ENCODE measurements around the gene NID2. TPM values are rescaled to one million over a fixed set of nuclear protein-coding genes. Genes with fewer than 3 reads are reported as not detected.

The NID2 gene
- total and polyA plus RNA-seq, 10 of the 15 experiments (the other 5 are each of a cell fraction or from before 2014, with no cell fraction given) = 0.04 to 0.49 (median 0.23) TPM; not detected in 3

DNA sequence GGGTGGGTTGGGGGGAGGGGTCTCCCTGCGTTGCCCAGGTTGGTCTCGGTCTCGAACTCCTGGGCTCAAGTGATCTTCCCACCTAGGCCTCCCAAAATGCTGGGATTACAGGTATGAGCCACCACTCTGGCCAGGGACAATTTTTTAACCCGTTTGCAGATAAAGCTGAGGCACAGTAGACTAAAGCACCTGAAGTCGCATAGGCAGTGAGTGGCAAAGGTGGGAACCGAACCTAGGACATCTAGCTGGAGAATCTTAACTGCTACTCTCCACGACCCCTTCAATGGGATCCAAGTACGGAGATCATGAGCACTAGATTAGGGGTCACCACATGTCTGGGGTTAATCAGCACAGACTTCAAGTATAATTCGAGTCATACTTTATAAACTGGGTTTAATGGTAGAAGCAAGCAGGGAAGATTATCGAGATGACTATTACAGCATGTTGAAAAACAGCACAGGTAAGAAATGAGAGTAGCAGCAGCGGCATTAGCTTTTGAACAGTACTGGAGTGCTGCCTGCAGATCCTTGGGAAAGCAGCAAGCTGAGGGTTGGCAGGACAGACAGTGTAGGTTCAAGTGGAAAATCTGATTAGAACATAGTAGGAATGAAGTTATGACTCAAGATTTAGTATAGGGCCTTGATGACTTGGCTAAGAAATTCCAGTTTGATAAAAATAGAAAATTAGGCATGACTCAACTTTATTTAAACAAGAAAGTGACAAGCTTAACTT lies 23.9 kb downstream of the NID2 start (continued):
- TF ChIP-seq, protein P1, sequence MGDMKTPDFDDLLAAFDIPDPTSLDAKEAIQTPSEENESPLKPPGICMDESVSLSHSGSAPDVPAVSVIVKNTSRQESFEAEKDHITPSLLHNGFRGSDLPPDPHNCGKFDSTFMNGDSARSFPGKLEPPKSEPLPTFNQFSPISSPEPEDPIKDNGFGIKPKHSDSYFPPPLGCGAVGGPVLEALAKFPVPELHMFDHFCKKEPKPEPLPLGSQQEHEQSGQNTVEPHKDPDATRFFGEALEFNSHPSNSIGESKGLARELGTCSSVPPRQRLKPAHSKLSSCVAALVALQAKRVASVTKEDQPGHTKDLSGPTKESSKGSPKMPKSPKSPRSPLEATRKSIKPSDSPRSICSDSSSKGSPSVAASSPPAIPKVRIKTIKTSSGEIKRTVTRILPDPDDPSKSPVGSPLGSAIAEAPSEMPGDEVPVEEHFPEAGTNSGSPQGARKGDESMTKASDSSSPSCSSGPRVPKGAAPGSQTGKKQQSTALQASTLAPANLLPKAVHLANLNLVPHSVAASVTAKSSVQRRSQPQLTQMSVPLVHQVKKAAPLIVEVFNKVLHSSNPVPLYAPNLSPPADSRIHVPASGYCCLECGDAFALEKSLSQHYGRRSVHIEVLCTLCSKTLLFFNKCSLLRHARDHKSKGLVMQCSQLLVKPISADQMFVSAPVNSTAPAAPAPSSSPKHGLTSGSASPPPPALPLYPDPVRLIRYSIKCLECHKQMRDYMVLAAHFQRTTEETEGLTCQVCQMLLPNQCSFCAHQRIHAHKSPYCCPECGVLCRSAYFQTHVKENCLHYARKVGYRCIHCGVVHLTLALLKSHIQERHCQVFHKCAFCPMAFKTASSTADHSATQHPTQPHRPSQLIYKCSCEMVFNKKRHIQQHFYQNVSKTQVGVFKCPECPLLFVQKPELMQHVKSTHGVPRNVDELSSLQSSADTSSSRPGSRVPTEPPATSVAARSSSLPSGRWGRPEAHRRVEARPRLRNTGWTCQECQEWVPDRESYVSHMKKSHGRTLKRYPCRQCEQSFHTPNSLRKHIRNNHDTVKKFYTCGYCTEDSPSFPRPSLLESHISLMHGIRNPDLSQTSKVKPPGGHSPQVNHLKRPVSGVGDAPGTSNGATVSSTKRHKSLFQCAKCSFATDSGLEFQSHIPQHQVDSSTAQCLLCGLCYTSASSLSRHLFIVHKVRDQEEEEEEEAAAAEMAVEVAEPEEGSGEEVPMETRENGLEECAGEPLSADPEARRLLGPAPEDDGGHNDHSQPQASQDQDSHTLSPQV (IDR thresholded peaks at IDR 0.05) = no peak
- no peak for TF ChIP-seq IKZF1 (conservative IDR thresholded peaks at IDR 0.05)
- TF ChIP-seq MTA2 (IDR thresholded peaks at IDR 0.05; ENCODE audit: low read depth) = no peak

DNA sequence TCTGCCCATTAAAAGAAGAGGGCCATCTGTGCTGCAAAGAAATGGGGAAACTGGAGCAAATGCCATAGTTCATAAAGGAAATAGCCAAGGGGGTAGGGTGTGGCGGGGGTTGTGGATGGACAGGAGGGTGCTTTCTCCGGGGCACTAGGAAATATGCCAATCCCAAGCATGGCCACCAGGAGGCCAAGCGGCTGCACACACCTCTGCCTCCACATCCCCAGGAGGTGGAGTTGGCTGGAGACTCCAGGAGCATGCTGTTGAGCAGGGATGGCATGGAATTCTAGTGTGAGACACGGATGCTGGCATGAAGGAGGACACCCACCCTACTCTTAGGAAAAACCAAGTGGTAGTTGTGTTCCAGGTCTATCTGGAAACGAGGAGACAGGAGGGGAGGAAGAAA lies 25.2 kb downstream of the NID2 start:
- Histone ChIP-seq H4K20me1 (ENCODE audit: control insufficient read depth, insufficient read depth) (no peaks in the 10 kb centered on the region), H3K27me3 (replicated peaks in 1 of 2; ENCODE audit: control insufficient read depth in 2 of 2, insufficient read depth in 2 of 2, low read length in 1 of 2) (peaks cover 0 to 4% of the 10 kb centered on the region in 2 experiments; a peak in 2 of 4 replicates), H3K36me3 (ENCODE audit: control insufficient read depth in 2 of 2, insufficient read depth in 2 of 2, low read length in 1 of 2) (no peaks in the 10 kb centered on the region), H3K9ac (ENCODE audit: control insufficient read depth, insufficient read depth, low read length) (no peak overlapping the region), H3K4me1 (ENCODE audit: control insufficient read depth, insufficient read depth, low read length) (no peaks in the 10 kb centered on the region), H3K4me3 (no peak overlapping the region), H3K27ac (ENCODE audit: control insufficient read depth, insufficient read depth) (no peak overlapping the region), H3K79me2 (ENCODE audit: control insufficient read depth, insufficient read depth, low read length) (no peaks in the 10 kb centered on the region), H3K4me2 (ENCODE audit: control insufficient read depth, insufficient read depth) (no peak overlapping the region), H2AFZ (ENCODE audit: control insufficient read depth, low read depth, low read length) (no peak overlapping the region), H3K9me3 (replicated peaks; ENCODE audit: control insufficient read depth, insufficient read depth, low read length) (no peaks in the 10 kb centered on the region)
- ATAC-seq = peak; percentile 84
- RAD21 ChIA-PET (ENCODE audit: unreplicated experiment) = no interaction called here
- SMC1A ChIA-PET (ENCODE audit: uncharacterized antibody, unreplicated experiment) = interaction anchor here (0.8 to 1.6 kb wide), 2 partner anchors 216 to 221 kb away, joined by 3 read pairs; no protein-coding TSS in a partner anchor
- in situ Hi-C loops (cut with MboI) (loop anchor here (10.0 kb wide), 1 partner anchor 231 kb away; no protein-coding TSS in a partner anchor), intact Hi-C loops (cut with micrococcal nuclease; ENCODE audit: unreplicated experiment) (no loop called here)
- no TSS peak for BruUV-seq (replicated peaks)
- CTCF ChIA-PET = interaction anchor here (0.7 to 1.8 kb wide), 4 partner anchors 28 to 87 kb away, joined by 3 to 6 read pairs (median 3); no protein-coding TSS in a partner anchor
- FAIRE-seq = no peak
- DNase-seq (ENCODE audit: low read depth, low spot score) = no peak
- POLR2A ChIA-PET = no interaction called here
- 8% methylated on average over 5 of the region's 5 CpGs for WGBS (ENCODE audit: insufficient coverage, insufficient replicate concordance, low lambda C conversion rate, missing lambda C conversion rate)
- TF ChIP-seq TCF7 (IDR thresholded peaks at IDR 0.05; ENCODE audit: borderline replicate concordance) = no peak
- TF ChIP-seq POLR2A (IDR thresholded peaks at IDR 0.05; ENCODE audit: low read depth, low read length) = no peak
- TF ChIP-seq, protein P1 (IDR thresholded peaks at IDR 0.05) = no peak
- TF ChIP-seq, protein P2, sequence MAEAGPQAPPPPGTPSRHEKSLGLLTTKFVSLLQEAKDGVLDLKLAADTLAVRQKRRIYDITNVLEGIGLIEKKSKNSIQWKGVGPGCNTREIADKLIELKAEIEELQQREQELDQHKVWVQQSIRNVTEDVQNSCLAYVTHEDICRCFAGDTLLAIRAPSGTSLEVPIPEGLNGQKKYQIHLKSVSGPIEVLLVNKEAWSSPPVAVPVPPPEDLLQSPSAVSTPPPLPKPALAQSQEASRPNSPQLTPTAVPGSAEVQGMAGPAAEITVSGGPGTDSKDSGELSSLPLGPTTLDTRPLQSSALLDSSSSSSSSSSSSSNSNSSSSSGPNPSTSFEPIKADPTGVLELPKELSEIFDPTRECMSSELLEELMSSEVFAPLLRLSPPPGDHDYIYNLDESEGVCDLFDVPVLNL (IDR thresholded peaks at IDR 0.05; ENCODE audit: low read depth, low read length) = no peak
- TF ChIP-seq KDM1A (IDR thresholded peaks at IDR 0.05; ENCODE audit: borderline replicate concordance) = no peak
- no peak for TF ChIP-seq YBX1 (IDR thresholded peaks at IDR 0.05)
- no peak for TF ChIP-seq LARP7 (IDR thresholded peaks at IDR 0.05)
- TF ChIP-seq IKZF1 (conservative IDR thresholded peaks at IDR 0.05) = no peak
- no peak for TF ChIP-seq RFX5 (IDR thresholded peaks at IDR 0.05; ENCODE audit: low read depth, low read length)

All from GM12878 (cell line).